Esophagus mucosa (tissue), 1 donor: Measurements from ENCODE around the gene FHL2. TPM values are rescaled to one million over a fixed set of nuclear protein-coding genes. Genes with fewer than 3 reads are reported as not detected.
A peak's percentile ranks its signal among the peaks of the same experiment; 100 is the strongest.
"Not testable (repeated sequence)": the region's sequence is repeated elsewhere in the genome, so short reads cannot be mapped to it uniquely, and the experiment has no call there.

Source experiments
- ATAC-seq: fragments of 200-7000 bp; cut with Tn5 transposase; one replicate; pipeline ENCODE4 v1.9.1; 2020
- total RNA-seq: library from RNA; stranded (reverse); gene quantifications from one replicate; pipeline ENCODE4 v1.2.4, GENCODE V29; 2023
- donor health status: DM: yes; HTN: yes; CAD: no.

FHL2 gene
- total RNA-seq, 1 donor from 2014 or later = 39.0 TPM

GRCh38 chr2:105337122-105338019, 61.5 kb downstream of the FHL2 start, which contains the start of gene C2orf49:
TSS of gene C2orf49 (plus strand) at chr2:105337540. CDS start at chr2:105337588, 48 bp downstream.
- peak; percentile 90 for ATAC-seq

DNA sequence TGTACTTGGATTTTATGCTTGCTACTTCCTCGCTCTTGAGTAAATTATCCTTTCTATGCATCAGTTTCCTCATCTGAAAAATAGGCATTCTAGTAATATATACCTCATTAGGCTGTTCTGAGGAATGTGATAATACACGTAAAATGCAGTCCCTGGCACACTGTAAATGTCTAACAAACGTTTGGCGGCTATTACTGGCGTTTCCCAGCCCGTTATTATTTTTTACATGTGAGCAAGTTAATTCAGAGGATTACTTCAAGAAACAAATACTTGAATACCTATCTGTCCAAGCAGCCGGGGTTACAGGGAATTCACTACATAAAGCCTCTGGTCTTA, 62.1 kb downstream of the FHL2 start:
- ATAC-seq = no peak

- no peak for ATAC-seq
Observed at GRCh38 chr2:105335469-105335868, 63.4 kb downstream of the FHL2 start.

DNA sequence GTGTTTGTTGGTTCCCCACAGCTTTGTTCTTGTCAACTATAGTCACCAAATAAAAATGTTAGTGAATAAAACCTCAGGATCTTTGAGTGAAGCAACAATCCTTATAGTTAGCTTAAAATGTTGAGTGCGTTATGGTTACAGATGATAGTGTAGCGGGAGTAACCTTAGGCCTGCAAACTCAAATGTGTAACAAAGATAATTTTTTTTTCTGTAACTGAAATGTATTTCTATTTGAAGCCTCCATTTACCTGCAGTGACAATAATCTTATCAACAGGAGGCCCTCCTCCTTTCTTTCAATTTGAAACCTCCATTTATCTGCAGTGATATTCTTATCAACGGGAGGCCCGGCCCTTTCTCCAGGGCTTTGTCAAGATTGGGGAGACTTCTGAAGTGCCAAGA, 64.6 kb downstream of the FHL2 start:
- ATAC-seq = no peak

DNA sequence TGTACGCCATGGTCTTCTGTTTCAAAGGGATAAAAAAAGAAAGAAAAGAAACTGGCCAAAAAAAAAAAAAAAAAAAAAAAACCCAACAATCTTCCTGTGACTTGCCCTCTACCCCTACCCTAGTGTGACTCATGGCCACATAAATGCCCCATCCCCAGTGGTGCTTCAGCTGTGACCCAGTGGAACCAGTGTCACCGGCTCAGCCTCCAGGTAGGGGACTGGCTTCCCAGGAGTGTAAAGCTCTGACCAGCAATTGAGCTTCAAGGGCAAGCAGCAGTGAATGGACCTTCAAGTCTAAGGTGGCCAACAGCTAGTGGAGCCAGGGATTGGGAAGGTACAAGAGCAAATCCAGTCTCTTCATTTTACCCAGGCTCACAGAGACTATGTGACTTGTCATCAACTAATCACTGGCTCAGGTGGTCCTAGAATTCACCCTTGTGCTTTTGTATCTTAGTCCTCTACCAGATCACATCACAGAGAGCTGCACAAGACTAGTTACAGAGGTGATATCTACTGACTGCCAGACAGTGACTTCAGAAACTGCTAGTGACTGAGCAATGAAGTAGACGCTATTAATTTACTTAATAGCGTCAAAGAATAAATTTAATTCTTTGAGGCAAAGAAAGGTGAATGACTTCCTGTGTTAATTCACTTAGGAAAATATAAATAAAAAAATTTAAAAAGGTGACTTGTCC, 68.0 kb downstream of the FHL2 start:
- ATAC-seq = peak; percentile 58

DNA sequence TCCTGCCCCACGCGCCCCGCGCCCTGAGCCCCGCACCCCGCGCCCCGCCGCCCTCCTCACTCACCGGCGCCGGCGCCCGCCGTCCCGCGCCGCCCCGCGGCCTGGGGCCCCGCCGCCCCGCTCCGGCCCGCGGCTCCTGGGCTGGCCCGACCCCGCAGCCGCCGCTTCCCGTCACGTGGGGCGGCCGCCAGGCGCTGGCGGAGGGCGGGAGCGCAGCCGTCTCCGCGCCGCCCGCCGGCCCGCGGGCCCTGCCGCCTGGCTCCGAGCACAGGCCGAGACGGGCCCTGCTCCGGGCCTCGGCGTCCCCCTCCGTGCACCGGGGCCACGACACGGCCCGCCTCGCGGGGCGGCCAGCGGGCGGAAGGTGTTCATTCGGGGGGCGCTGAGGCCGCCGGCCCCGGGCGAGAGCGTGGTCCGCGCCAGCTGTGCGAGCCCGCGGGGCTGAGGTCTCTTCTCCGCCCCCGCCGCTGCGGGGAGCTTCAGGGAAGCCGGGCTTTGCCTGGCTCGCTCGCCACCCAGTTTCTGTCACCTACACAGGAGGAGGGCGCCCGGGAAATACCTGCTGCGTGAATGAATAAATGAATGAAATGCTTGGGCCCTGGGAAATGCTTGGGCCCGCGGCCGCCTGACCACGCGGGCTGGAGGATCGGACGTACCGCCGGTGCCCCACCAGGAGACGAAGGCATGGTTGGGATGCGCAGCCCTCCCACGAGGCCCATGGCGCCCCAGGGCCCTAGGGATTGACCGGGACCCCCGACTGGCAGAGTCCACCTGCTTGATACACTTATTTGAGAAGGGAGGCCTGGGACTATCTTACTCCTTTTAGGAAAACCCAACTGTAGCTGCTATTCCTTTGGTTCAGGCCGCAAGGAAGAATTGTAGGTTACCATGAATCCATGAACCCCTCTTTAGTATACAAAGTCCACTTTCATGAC, 69.0 kb downstream of the FHL2 start, which contains the start of gene TGFBRAP1:
TGFBRAP1 (minus strand) TSS at position 175 of the 935 bp plus-strand sequence. CDS start 21,434 bp downstream, outside the sequence.
- peak; percentile 80 for ATAC-seq

DNA sequence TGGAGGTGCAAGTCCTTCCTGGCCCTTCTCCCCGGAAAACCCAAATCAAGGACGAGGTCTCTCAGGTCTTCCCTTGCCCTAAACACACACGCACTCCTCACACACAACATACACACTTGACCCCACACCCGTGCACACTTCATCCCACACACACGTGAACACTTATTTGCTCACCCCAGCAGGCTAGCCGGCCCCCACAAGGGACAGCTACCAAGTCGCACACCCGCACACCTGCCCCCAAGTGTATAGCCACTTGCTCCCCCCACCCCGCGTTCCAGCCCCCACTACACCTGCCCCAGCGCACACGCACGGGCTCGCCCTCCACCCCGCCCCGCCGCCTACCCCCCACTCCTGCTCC, 69.7 kb downstream of the FHL2 start:
- peak; percentile 15 for ATAC-seq

- ATAC-seq = peak; percentile 69
Observed at GRCh38 chr2:105328281-105329196, 70.3 kb downstream of the FHL2 start.

DNA sequence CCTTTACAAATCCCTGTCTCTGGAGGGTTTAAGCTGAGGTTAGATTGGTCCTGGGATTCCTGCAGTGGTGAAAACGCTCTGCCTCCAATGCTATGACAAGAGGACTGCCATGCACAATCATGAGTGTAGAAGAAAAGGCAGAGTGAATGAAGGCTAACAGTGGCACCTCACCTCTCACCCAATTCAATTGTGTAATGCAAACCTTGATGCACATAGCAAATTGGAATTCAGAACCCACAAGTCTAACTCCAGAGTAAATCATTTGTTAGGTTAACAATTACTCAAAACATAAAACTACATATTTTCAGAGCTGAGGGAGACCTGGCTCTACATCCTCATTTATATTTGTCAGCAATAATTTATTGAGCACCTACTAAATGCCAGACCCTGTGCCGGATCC, 71.2 kb downstream of the FHL2 start:
- no peak for ATAC-seq

GRCh38 chr2:105327271-105327670, 71.6 kb downstream of the FHL2 start:
- ATAC-seq = not testable (repeated sequence)

DNA sequence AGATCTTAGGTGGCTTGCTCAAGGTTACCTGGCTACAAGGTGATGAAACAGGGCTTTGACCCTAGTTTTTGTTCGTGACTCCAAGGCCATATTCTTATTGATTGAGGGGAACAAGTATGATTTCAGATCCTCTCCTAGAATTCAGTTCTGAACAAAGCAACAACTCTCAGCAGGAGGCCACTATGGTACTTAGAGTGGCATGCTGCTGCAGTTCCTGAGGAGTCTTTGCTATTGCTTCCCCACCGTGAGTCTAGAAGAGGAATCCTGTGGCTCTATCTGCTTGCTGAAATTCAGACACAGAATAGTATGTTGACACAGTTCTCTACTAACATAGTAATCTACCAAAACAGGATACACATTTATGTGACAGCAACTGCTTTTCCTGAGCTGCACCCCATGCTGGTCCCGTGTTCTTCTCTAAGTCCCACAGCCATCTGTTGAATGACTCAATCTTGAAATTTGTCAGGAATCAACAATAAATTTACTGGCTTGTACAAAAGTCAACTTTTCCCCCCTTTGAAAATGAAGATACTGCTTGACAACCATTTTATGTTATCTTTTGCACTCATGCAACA, 73.4 kb downstream of the FHL2 start:
- ATAC-seq = no peak

DNA sequence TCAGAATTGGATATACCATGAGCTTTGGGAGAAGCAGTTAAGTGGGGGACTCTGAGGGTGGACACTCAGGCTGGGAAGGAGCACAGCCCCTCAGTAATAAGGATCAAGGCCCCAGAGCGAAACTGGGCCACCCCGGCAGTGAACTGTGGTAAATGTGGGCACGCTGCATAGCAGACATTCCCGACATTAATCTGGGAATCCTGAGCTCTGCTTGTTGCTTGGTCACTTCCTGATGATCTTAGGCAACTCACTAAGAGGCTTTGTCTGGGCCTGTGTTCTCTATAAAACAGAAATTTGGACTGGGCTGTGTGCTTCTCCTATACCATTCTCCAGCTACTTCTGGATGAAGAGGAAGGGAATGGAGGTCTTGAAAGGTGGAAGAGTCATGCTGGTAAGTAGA, 74.1 kb downstream of the FHL2 start:
- no peak for ATAC-seq

GRCh38 chr2:105324101-105324500, 74.8 kb downstream of the FHL2 start:
- ATAC-seq = no peak

DNA sequence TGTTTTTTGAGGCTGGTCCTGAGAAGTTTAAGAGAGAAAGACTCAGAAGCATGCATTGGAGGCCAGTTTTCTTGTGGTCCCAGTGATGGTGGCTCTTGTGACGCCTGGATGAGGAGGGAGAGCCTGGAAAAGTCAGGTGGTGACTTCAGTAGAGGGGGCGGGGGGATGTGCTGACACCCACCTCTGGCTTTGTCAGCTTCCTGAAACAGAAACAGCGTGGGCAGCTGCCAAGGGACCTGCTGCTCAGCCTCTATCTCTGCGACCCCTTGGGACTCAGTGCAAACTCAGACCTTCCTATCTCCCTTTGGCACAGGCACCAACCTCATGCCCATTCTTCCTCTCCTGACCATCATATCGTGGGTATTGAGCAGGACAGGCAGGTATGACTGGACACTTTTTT, 75.7 kb downstream of the FHL2 start:
- ATAC-seq = no peak

- ATAC-seq = no peak
Observed at GRCh38 chr2:105321875-105322646, 76.8 kb downstream of the FHL2 start.

DNA sequence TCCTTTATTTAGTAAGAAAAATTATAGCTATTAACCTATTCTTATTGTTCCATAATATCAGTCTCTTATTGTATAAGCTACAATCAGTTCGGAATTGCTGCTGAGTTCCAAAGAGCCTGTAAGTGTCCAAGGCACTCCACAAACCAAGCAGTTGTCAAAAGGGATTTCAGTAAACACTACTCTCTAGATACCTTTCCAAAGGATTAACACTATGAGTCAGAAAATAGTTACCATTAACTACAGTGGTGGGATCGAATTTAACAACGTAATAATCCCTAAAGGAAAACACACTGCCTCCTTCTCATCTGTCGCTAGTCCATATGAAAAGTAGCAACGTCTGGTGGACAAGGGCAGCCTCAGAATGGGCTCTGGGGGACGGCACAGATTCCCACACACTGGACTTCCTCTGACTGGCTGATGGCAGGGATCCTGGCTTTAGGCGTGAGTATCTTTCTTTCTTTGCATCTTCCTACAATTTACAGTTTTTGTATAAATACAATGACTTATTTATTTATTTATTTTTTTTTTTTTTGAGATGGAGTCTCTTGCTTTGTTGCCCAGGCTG, 78.1 kb downstream of the FHL2 start:
- ATAC-seq = no peak

GRCh38 chr2:105317937-105318336, 80.9 kb downstream of the FHL2 start:
- no peak for ATAC-seq

DNA sequence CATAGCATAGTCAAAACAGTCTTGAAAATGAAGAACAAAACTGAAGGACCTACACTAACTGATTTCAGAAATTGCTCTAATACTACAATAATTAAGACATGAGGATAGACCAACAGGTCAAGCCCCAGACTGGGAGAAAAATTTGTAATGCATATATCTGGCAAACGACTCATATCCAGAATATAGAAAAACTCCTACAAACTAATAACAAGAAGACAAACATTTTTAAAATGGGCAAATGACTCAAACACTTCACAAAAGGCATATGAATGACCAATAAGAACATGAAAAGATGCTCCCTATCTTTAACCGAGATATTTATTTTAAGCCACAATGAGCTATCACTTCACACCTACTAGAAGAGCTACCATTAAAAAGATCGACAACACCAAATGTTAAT, 83.5 kb downstream of the FHL2 start:
- ATAC-seq = no peak

GRCh38 chr2:105313877-105314276, 85.0 kb downstream of the FHL2 start:
- no peak for ATAC-seq
